BLaER1 treated with 17β-estradiol and CSF1 and Interleukin-3, amounts not matched to agents 10 nM and 100 nM (cell line): ENCODE data around the gene ALDOA.

Source experiments
- H3K27ac ChIP-seq, 11 experiments: shearing (Covaris generic); formaldehyde crosslinking; 2 replicates each; pipeline ENCODE4 v1.8.1; 2022
- H3K27me3 ChIP-seq, 11 experiments: shearing (Covaris generic); formaldehyde crosslinking; 2 replicates each; pipeline ENCODE4 v1.8.1; 2022
- H3K36me3 ChIP-seq, 11 experiments: shearing (Covaris generic); formaldehyde crosslinking; 2 replicates each; pipeline ENCODE4 v1.8.1; 2022
- H3K4me1 ChIP-seq, 10 experiments: shearing (Covaris generic); formaldehyde crosslinking; 2 replicates each; pipeline ENCODE4 v1.8.1; 2022
- H3K4me2 ChIP-seq, 11 experiments: shearing (Covaris generic); formaldehyde crosslinking; 2 replicates each; pipeline ENCODE4 v1.8.1; 2022
- H3K4me3 ChIP-seq, 10 experiments: shearing (Covaris generic); formaldehyde crosslinking; 2 replicates each; pipeline ENCODE4 v1.8.1; 2022
- H3K9ac ChIP-seq, 11 experiments: shearing (Covaris generic); formaldehyde crosslinking; 2 replicates each; pipeline ENCODE4 v1.8.1; 2022
- H3K9me3 ChIP-seq, 11 experiments: shearing (Covaris generic); formaldehyde crosslinking; replicated peaks in 1 of 11; 2 replicates each; pipeline ENCODE4 v1.8.1; 2022
- H4K20me1 ChIP-seq, 11 experiments: shearing (Covaris generic); formaldehyde crosslinking; 2 replicates each; pipeline ENCODE4 v1.8.1; 2022
- Cebpa-rat ChIP-seq, 11 experiments: shearing (Covaris generic); IDR thresholded peaks; 2 replicates each; pipeline ENCODE4 v1.8.1; 2022

Gene ALDOA

GRCh38 chr16:30063893-30064728 lies 1.4 kb upstream of the ALDOA start:
- no peaks in the 10 kb centered on the region for H3K27me3 ChIP-seq
- H4K20me1 ChIP-seq, result peaks cover 34 to 35% (median 35%) of the 10 kb centered on the region in 11 experiments
- H3K9me3 ChIP-seq, result no peaks in the 10 kb centered on the region
- peak overlapping the region; percentile 88 to 99 (median 94) for H3K4me2 ChIP-seq
- peak overlapping the region; percentile 88 to 97 (median 93) for H3K9ac ChIP-seq
- TF ChIP-seq Cebpa-rat (IDR thresholded peaks at IDR 0.05), result no peak
- peak overlapping the region; percentile 86 to 99 (median 98) for H3K4me3 ChIP-seq
- H3K27ac ChIP-seq, result peak overlapping the region; percentile 70 to 98 (median 94)
- H3K36me3 ChIP-seq, result peaks cover 32 to 44% (median 39%) of the 10 kb centered on the region in 11 experiments
- H3K4me1 ChIP-seq, result peaks cover 39 to 59% (median 52%) of the 10 kb centered on the region in 10 experiments

DNA sequence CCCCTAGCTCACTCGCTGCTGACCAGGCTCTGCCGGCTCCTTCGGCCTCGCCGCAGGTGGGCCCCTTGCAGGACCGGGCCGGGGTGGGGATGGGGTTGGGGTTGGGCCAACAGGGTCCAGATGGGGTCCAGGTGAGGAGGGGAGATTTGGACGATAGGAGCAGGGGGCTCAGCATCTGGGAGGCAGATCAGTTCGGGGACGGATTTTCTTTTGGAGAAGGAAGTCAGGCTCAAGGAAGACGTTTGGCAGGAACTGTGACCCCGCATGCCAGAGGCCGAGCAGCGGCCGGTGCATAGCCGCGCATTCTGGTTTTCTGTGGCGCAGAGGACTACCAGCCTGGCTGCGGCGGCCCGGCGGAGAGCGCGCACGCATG lies 845 bp upstream of the ALDOA start:
- H3K36me3 ChIP-seq, result peaks cover 38 to 49% (median 40%) of the 10 kb centered on the region in 11 experiments
- H3K27me3 ChIP-seq, result no peaks in the 10 kb centered on the region
- no peaks in the 10 kb centered on the region for H3K9me3 ChIP-seq
- H3K4me3 ChIP-seq, result peak overlapping the region; percentile 86 to 99 (median 98)
- peak overlapping the region; percentile 70 to 98 (median 94) for H3K27ac ChIP-seq
- peaks cover 45 to 65% (median 58%) of the 10 kb centered on the region in 10 experiments for H3K4me1 ChIP-seq
- H3K9ac ChIP-seq, result peak overlapping the region; percentile 88 to 97 (median 93)
- H3K4me2 ChIP-seq, result peak overlapping the region; percentile 88 to 99 (median 94)
- peaks cover 40 to 41% (median 41%) of the 10 kb centered on the region in 11 experiments for H4K20me1 ChIP-seq
- TF ChIP-seq Cebpa-rat (IDR thresholded peaks at IDR 0.05), result no peak

DNA sequence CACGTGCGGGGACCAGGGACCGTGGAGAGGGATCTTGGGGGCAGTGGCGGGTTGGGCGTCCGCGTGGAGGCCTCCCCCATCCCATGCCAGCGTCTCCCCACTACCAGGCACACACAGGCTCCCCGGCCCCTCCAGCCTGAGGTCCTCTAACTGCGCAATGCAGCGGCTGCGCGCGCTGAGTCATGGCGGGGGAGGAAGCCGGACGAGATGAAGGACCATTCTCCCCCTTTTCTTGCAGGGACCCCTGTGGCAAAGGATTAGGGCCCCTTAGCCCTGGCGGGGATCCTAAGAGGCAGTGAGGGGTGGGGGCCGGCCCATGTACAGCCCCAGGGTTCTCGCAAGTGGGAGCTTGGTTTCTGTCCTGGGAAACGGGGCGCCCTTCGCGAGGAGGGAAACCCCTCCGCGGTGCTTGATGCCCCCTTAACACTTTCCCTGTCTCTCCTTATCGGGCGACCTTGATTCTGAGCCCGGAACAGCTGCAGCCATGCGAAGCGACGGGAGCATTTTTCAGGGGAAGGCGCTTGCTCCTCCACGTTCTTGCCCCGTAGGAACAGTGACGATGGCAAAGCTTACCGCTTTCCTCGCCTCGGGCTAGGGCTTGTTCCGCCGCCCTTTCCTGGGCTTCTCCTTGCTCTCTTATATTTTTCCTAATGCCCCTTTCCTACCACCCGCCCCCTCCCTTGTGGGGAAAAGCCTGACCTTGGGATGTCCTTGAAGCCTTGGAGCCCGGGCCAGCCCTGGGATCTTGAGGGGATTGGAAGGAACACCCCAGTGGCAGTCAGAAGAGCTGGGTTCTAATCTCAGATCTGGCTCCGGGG lies 592 bp downstream of the ALDOA start:
- Histone ChIP-seq H4K20me1 (peaks cover 54 to 56% (median 55%) of the 10 kb centered on the region in 11 experiments), H3K27ac (peak overlapping the region; percentile 78 to 98 (median 94)), H3K4me3 (peak overlapping the region; percentile 86 to 99 (median 98)), H3K27me3 (no peaks in the 10 kb centered on the region), H3K9ac (peak overlapping the region; percentile 90 to 97 (median 93)), H3K36me3 (peaks cover 50 to 55% (median 52%) of the 10 kb centered on the region in 11 experiments), H3K4me2 (peak overlapping the region; percentile 97 to 99 (median 99)), H3K4me1 (peaks cover 56 to 65% (median 61%) of the 10 kb centered on the region in 10 experiments), H3K9me3 (no peaks in the 10 kb centered on the region)
- TF ChIP-seq Cebpa-rat (IDR thresholded peaks at IDR 0.05), result no peak

DNA sequence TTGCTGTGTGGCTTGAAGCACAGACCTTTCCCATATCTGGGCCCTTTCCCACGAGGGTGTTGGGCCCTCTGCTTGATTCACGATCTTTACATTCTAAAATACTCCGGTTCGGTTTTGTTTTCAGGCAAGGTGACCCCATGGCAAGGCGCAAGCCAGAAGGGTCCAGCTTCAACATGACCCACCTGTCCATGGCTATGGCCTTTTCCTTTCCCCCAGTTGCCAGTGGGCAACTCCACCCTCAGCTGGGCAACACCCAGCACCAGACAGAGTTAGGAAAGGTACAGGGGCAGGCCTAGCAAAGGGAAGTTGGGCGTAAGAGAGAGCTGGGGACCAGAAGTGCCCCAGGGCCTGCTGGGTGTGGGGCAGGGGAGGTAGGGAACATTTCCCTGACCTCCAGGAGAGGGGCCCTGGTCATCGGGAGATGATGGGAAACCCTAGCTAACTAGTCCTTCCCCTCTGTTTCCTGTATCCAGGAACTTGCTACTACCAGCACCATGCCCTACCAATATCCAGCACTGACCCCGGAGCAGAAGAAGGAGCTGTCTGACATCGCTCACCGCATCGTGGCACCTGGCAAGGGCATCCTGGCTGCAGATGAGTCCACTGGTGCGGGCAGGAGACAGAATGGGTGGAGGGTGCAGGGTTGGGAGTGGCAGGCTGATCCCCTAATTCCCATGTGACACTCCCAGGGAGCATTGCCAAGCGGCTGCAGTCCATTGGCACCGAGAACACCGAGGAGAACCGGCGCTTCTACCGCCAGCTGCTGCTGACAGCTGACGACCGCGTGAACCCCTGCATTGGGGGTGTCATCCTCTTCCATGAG lies 1.4 kb downstream of the ALDOA start:
- Histone ChIP-seq H3K4me3 (peak overlapping the region; percentile 86 to 99 (median 98)), H3K9me3 (no peaks in the 10 kb centered on the region), H3K4me2 (peak overlapping the region; percentile 97 to 99 (median 99)), H3K4me1 (peaks cover 54 to 69% (median 61%) of the 10 kb centered on the region in 10 experiments), H4K20me1 (peaks cover 63 to 64% (median 63%) of the 10 kb centered on the region in 11 experiments), H3K27ac (peak overlapping the region; percentile 78 to 98 (median 94)), H3K36me3 (peaks cover 58 to 63% (median 60%) of the 10 kb centered on the region in 11 experiments), H3K27me3 (no peaks in the 10 kb centered on the region), H3K9ac (peak overlapping the region; percentile 90 to 97 (median 93))
- TF ChIP-seq Cebpa-rat (IDR thresholded peaks at IDR 0.05), result no peak

DNA sequence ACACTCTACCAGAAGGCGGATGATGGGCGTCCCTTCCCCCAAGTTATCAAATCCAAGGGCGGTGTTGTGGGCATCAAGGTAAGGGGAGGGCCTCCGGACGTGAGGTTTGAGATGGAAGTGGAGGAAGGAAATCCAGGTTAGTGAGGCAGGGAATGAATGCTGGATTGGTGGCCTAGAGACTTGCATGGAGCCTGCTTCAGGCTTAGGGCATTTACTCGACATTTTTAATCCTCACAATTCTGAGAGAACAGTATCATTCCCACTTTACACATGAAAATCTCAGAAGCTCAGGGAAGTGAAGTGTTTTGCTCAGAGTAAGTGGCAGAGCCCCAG lies 2.0 kb downstream of the ALDOA start:
- no peak for TF ChIP-seq Cebpa-rat (IDR thresholded peaks at IDR 0.05)
- no peaks in the 10 kb centered on the region for H3K9me3 ChIP-seq
- peak overlapping the region; percentile 90 to 97 (median 93) for H3K9ac ChIP-seq
- no peaks in the 10 kb centered on the region for H3K27me3 ChIP-seq
- peak overlapping the region; percentile 86 to 99 (median 98) for H3K4me3 ChIP-seq
- peaks cover 53 to 72% (median 59%) of the 10 kb centered on the region in 10 experiments for H3K4me1 ChIP-seq
- peak overlapping the region; percentile 97 to 99 (median 99) for H3K4me2 ChIP-seq
- H4K20me1 ChIP-seq, result peaks cover 63 to 70% (median 68%) of the 10 kb centered on the region in 11 experiments
- H3K27ac ChIP-seq, result peak overlapping the region in 10 of 11 experiments; percentile 78 to 98 (median 94); a peak in 11 of 22 replicates
- H3K36me3 ChIP-seq, result peaks cover 64 to 69% (median 66%) of the 10 kb centered on the region in 11 experiments

- Histone ChIP-seq H4K20me1 (peaks cover 63 to 77% (median 71%) of the 10 kb centered on the region in 11 experiments), H3K4me1 (peaks cover 45 to 72% (median 51%) of the 10 kb centered on the region in 10 experiments), H3K4me2 (peak overlapping the region; percentile 97 to 99 (median 99)), H3K9me3 (no peaks in the 10 kb centered on the region), H3K27ac (peak overlapping the region in 8 of 11 experiments; percentile 2 to 51 (median 16); a peak in 7 of 22 replicates), H3K27me3 (no peaks in the 10 kb centered on the region), H3K4me3 (peak overlapping the region in 8 of 10 experiments; percentile 10 to 99 (median 98); a peak in 15 of 20 replicates), H3K9ac (peak overlapping the region; percentile 21 to 97 (median 91); a peak in 19 of 22 replicates), H3K36me3 (peaks cover 72 to 77% (median 74%) of the 10 kb centered on the region in 11 experiments)
- TF ChIP-seq Cebpa-rat (IDR thresholded peaks at IDR 0.05), result no peak
These were observed 2.8 kb downstream of the ALDOA start for GRCh38 chr16:30068333-30068732.

DNA sequence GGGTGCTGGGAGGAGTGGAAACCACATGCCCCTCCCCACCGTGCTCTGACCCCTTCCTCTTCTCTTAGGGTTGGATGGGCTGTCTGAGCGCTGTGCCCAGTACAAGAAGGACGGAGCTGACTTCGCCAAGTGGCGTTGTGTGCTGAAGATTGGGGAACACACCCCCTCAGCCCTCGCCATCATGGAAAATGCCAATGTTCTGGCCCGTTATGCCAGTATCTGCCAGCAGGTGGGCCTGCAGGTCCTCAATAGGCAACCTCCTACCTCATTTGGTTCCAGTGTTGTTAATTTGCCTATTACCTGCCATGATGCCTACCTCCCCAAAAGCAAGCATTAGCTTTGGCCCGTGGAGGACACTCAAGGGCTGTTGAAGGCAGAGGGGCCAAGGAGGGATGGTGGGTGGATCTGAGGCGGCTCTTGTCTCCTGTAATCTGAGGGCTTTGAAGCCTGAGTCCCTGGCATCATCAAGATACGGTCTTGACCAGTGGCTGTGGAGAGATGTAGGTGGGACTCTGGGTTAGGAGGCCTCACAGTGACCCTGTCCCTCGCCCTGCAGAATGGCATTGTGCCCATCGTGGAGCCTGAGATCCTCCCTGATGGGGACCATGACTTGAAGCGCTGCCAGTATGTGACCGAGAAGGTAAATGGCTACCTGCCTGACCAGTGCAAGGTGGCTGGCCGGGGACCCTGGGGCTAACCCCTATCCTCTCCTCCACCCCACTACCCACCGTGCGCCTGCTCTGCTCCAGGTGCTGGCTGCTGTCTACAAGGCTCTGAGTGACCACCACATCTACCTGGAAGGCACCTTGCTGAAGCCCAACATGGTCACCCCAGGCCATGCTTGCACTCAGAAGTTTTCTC lies 3.4 kb downstream of the ALDOA start:
- TF ChIP-seq Cebpa-rat (IDR thresholded peaks at IDR 0.05), result no peak
- Histone ChIP-seq H3K27ac (peak overlapping the region in 9 of 11 experiments; percentile 7 to 54 (median 32); a peak in 11 of 22 replicates), H3K27me3 (no peaks in the 10 kb centered on the region), H3K4me2 (peak overlapping the region; percentile 97 to 99 (median 99)), H3K4me1 (peaks cover 43 to 72% (median 47%) of the 10 kb centered on the region in 10 experiments), H4K20me1 (peaks cover 63 to 81% (median 71%) of the 10 kb centered on the region in 11 experiments), H3K9me3 (no peaks in the 10 kb centered on the region), H3K9ac (peak overlapping the region; percentile 39 to 97 (median 91); a peak in 20 of 22 replicates), H3K36me3 (peaks cover 74 to 83% (median 80%) of the 10 kb centered on the region in 11 experiments), H3K4me3 (peak overlapping the region in 9 of 10 experiments; percentile 10 to 99 (median 98); a peak in 17 of 20 replicates)
